GM12801 (cell line): ENCODE results near the gene GLT1D1.

Source experiments
- CTCF ChIP-seq: IDR thresholded peaks from one replicate; pipeline ENCODE4 v1.5.1; 2011; ENCODE audit warnings: control low read depth; ENCODE audit not compliant: insufficient read length; ENCODE audit errors: extremely low read depth

Gene GLT1D1

GRCh38 chr12:128977441-128977840 lies 124.2 kb downstream of the GLT1D1 start:
- no peak for TF ChIP-seq CTCF

- TF ChIP-seq CTCF: no peak
Measured at GRCh38 chr12:128978067-128978466, 124.8 kb downstream of the GLT1D1 start.

- no peak for TF ChIP-seq CTCF
Measured at GRCh38 chr12:128980623-128981022, 127.3 kb downstream of the GLT1D1 start.

GRCh38 chr12:128981971-128982533 lies 128.8 kb downstream of the GLT1D1 start:
- no peak for TF ChIP-seq CTCF

GRCh38 chr12:128982933-128983332 lies 129.7 kb downstream of the GLT1D1 start:
- TF ChIP-seq CTCF: no peak

- no peak for TF ChIP-seq CTCF
Measured at GRCh38 chr12:128983371-128983770, 130.1 kb downstream of the GLT1D1 start.

GRCh38 chr12:128986957-128987356 lies 133.7 kb downstream of the GLT1D1 start:
- TF ChIP-seq CTCF: no peak

GRCh38 chr12:128989287-128989686 lies 136.0 kb downstream of the GLT1D1 start:
- TF ChIP-seq CTCF: no peak
